NCI-H128 (cell line): ENCODE measurements around the gene HBZ.
"Not testable (repeated sequence)": the region's sequence is repeated elsewhere in the genome, so short reads cannot be mapped to it uniquely, and the experiment has no call there.

Source experiments
- DNase-seq: peaks from one replicate; lab custom pipeline; 2025; ENCODE audit not compliant: unreplicated experiment; lab: John Stamatoyannopoulos, UW

HBZ gene

GRCh38 chr16:133716-134115, 18.7 kb upstream of the HBZ start:
- DNase-seq, result no peak

- no peak for DNase-seq
Observed at GRCh38 chr16:138049-138417, 14.4 kb upstream of the HBZ start.

- DNase-seq, result no peak
Observed at GRCh38 chr16:140175-140857, 12.1 kb upstream of the HBZ start.

- no peak for DNase-seq
Observed at GRCh38 chr16:142405-142967, 10.0 kb upstream of the HBZ start.

GRCh38 chr16:143047-143446, 9.4 kb upstream of the HBZ start:
- no peak for DNase-seq

GRCh38 chr16:143456-143855, 9.0 kb upstream of the HBZ start:
- DNase-seq, result no peak

- DNase-seq, result no peak
Observed at GRCh38 chr16:144797-145252, 7.6 kb upstream of the HBZ start.

GRCh38 chr16:146646-147045, 5.8 kb upstream of the HBZ start:
- no peak for DNase-seq

GRCh38 chr16:149024-149660, 3.3 kb upstream of the HBZ start:
- no peak for DNase-seq

- not testable (repeated sequence) for DNase-seq
Observed at GRCh38 chr16:153129-153521, 681 bp downstream of the HBZ start.

- not testable (repeated sequence) for DNase-seq
Observed at GRCh38 chr16:153550-154216, 1.2 kb downstream of the HBZ start.

- DNase-seq, result no peak
Observed at GRCh38 chr16:154217-155030, 2.0 kb downstream of the HBZ start.

GRCh38 chr16:155031-155398, 2.6 kb downstream of the HBZ start:
- DNase-seq, result no peak

- DNase-seq, result no peak
Observed at GRCh38 chr16:159136-159849, 6.8 kb downstream of the HBZ start.

- not testable (repeated sequence) for DNase-seq
Observed at GRCh38 chr16:160242-160641, 7.8 kb downstream of the HBZ start.

- DNase-seq, result no peak
Observed at GRCh38 chr16:160691-161190, 8.3 kb downstream of the HBZ start.

GRCh38 chr16:162271-162991, 10.0 kb downstream of the HBZ start:
- DNase-seq, result no peak

- not testable (repeated sequence) for DNase-seq
Observed at GRCh38 chr16:163139-163538, 10.7 kb downstream of the HBZ start.

- DNase-seq, result not testable (repeated sequence)
Observed at GRCh38 chr16:163696-164095, 11.3 kb downstream of the HBZ start.
